Stimulated activated CD8-positive, alpha-beta memory T cell treated with anti-CD3 and anti-CD28 coated beads, Interleukin-12 subunit alpha, Interleukin-12 subunit beta, amount 100 ng/mL, for 24 hours (primary cell): ENCODE data around the gene UVRAG.
"Not testable (repeated sequence)": the region's sequence is repeated elsewhere in the genome, so short reads cannot be mapped to it uniquely, and the experiment has no call there.

Experiments used
- DNase-seq: peaks from one replicate; pipeline ENCODE4 v3.0.0-alpha.2; 2020; ENCODE audit errors: extremely low read depth

Gene UVRAG

DNA sequence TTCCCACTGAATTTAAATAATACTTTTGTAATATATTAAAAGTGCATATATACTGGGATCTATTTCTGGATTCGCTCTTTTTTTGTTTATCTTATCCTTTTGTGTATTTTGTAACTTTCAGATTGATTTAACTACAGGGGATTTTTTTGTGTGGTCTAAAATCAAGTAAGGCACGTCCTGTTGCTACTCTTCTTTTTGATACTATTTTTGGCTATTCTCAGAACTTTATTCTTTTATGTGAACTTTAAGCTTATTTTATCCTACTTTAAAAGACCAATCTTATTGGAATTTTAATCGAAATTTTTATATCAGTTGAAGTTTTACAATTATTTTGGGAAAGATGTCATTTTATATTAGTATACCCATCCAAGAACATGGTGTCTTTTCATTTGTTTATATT lies 106.8 kb downstream of the UVRAG start:
- no peak for DNase-seq

DNA sequence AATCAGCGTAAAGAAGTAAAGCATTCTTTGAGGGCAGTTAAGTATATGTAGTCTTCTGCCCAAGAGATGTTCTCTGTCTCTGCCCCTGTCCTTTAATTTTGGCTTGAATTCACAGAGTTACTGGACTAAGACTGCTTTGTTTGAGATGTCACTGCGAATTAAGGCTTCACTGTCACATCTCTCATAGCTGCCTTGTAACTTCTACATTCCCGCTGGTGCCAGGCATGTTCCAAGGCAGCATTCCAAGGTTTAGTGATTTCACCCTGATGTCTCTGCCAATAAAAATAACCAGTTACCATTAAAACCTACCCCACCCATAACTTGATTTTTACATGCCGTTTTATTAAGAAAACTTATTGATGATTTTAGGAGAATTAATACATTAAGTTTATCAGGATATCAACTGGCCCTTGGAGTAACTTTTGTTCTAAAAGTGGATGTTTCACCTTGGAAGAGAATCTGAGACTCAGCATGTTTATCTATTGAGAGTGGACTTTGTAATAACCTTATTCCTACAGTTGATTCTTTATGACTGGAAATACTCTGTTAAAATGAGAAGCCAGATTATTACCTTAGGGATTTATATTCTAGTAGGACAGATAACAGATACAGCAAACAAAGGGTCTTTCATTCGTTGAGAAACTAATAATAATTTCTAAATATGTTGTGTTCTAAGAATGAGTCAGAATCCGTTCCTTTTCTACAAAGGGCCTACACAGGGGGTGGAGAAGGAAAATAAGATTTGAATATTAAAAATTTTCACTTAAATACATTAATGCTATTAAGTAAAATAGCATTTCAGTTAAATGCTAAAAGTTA lies 110.2 kb downstream of the UVRAG start:
- DNase-seq, result no peak

DNA sequence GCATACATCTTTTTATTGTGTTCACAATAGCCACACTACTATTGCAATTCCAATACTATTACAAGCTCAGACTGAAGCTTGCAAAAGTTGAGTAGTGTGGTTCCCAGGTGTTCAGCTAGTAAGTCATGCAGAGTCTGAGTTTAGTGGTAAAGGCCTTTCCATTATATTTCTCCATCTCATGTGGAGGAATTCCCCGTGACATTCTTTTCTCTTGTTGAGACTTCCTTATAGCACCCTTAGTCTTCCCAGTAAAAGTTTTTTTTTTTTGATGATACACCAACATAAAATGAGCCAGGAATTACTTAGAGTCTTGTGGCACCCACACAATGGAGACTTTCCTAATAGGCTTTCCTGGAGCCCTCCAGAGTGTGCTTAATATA lies 110.8 kb downstream of the UVRAG start:
- DNase-seq, result no peak

DNA sequence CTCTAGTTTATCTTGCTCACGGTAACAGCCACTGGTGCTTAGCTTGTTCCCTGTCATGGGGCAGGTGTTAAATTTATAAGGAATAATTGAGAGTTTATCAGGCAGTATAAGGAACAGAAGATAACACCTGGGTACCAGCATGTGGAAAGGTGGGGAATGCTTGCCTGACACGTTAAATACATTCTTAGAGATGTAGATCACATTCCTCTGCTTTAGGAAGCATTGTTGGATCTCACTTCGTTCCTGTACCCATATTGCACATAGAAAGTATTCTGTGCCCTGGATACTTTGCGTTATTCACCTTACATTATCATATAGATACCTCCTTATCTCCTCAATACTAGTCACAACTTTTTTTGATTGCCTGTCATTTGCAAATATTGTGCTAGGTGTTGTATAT lies 114.7 kb downstream of the UVRAG start:
- no peak for DNase-seq

DNA sequence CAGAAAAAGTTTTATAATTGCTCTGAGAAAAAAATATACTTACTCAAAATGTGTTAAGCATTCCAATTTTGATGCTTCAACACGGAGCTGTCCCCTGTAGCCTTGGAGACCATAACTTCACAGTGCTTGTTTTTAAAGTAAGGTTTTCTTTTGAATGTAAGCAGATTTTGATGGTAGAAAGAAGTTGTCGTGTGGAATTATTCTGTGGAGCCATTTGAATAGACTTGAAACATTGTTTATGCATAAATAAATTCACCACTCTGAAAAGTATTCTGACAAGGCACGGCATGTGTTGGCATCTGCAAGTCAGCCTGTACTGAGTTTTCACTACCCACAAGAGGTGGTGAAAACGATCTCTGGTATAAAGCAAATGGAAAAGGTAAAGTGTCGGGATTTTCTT lies 115.5 kb downstream of the UVRAG start:
- no peak for DNase-seq

DNA sequence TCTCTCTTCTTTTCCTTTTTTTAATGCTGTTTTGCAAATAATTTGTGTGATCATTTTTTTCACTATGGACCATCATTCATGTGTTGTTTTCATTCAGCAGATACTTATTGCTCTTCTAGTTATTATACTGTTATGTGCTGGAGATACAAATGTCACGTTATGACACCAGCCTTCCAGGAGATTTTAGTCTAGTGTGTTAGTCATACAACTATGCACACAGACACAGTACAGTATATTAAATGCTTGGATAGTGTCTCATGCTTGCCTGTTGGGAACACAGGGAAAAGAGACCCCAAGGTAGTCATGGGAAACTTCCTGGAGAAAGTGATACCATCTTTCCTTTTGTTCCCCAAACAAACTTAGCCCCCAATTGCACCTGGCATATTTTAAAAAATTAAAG lies 116.1 kb downstream of the UVRAG start:
- DNase-seq, result no peak

DNA sequence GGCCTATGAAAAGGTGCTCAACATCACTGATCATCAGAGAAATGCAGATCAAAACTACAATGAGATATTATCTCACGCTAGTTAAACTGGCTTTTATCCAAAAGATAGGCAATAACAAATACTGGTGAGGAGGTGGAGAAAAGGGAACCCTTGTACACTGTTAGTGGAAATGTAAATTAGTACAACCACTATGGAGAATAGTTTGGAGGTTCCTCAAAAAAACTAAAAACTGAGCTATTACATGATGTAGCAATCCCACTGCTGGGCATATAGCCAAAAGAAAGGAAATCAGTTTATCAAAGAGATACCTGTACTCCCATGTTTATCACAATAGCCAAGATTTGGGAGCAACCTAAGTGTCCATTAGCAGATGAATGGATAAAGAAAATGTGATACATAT lies 118.7 kb downstream of the UVRAG start:
- not testable (repeated sequence) for DNase-seq

DNA sequence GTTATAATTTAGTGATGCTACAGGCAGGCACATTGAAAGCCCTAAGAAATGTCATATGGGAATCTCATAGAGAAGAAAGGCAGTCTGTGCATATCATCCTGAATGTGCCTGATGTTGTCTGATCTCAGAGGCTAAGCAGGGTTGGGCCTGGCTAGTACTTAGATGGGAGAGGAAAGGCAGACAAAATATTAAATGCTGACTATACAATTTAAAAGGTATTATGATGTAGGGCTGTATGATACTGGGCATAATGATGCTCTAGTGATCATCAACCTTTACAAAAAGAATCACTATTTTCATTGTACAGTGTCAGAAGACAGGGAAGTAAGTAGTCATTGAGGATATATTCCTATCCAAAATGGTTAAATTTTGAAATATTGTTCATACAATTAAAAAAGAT lies 119.8 kb downstream of the UVRAG start:
- no peak for DNase-seq

DNA sequence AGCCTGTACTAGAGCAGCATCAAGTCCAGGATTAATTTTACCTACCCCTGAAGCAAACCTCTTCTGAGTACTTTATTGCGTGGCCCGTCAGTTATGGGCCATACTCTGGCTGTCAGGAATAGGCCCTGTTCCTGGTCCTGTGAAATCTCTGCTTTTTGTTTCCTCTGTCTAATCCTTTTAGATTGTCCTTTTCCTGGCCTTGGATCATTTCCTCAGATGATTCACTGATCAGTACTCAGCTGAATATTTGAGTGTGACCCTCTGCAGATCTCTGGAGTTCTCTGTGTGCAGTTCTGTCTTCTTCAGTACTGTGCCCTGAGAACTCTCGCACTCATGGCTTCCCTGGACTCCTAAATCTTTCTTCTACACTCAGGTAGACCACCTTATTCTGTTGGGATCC lies 123.5 kb downstream of the UVRAG start:
- DNase-seq, result no peak

DNA sequence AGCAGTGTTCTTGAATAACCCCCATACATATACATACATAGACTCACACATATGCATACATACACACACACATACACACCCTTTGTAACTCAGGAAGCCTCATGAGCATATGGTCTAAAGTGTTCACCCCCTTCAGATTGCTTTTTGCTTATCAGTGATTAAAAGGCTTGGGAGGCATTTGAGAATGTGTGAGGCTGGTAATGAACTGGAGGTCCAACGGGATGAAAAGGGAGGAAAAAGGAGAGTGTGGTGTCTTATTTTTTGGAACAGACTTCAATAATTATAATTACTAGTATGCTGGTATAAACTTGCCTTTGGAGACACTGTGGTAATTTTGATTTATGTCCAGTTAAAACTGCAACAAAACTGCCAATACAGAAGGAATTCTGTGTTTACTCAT lies 124.5 kb downstream of the UVRAG start:
- DNase-seq, result no peak

DNA sequence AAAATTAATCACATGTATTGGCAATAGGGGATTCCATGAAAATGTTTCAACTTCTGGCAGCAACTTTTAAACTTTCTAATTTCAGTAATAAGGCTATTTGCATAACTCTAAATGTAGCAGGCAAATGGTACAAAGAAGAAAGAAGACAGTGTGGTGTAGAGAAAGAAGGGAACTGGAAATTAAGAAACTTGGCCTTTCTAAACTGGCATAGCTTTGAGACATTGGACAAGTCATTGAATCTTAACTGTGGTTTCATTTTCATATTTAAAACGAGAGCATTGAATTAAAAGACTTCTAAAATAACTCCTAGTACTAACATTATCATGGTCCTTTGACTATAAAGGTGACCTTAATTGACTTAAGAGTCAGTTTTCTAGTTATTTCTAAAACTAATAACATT lies 125.0 kb downstream of the UVRAG start:
- no peak for DNase-seq

DNA sequence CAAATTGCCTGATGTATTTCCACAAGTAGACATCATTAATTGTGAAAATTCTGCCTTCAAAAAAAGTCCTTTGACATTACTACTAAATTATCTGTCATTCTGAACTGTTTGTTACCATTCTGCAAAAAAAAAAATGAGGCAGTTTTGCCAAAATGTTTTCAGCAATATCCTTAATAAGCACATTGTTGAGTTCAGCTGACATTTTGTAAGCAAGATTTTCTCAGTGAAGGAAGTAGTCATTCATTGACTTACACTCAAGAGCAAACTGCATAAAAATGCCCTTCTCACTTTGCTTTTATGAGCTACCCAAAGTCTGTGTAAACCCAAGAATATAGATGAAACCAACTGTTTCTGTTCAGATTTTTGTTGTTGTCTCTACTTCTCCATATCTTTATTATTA lies 125.9 kb downstream of the UVRAG start:
- no peak for DNase-seq

DNA sequence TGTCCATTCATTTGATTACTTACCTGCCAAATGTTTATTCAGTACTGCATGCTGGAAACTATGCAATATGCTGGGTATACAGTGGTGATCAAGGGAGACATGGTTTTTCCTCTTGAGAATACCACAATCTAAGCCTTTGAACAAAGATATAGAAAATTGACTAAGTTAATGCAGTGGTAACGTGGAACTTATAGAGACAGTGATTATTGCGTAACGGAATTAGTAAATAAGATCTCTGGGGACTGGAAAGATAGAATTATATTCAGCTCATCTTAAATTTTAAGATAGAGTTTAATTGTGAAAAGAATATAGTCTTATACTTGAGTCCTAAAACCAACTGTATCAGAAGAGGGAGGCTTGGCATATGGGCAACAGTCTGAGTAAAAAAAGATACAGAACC lies 129.5 kb downstream of the UVRAG start:
- DNase-seq, result no peak

DNA sequence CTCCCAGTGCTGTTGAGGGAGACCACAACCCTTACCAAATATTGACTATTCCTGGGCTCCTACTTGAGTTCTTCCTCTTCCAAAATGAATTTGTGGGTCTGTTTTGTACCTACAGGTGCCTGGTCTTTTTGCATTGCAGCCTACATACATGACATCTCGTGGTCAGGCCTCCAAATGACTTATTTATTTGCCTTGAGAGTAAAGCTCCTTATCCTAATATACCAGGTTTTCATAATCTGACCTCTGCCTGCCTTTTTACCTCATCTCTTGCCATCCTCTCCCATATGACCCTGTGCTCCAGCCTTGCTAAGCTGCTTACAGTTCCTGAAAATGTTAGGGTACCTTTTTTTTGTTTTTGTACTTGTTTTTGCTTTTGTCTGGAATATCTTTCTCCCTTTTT lies 130.4 kb downstream of the UVRAG start:
- DNase-seq, result no peak

DNA sequence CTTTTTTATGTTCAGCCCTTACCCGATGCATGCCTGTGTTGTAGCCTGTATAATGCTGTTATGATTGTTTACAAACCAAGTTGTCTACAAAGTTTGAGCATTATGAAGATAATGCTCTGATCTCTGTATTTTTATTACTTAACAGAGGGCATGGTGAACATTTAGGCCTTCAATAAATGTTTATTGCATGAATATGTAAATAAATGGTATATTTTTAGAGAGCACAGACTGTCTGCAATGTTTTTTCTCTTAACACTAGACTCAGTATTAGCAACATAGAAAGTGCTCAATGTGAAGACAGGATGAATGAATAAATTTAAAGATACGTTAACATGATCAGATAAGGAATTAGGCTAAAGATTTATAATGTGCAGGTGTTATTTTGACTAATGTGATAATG lies 130.9 kb downstream of the UVRAG start:
- no peak for DNase-seq

DNA sequence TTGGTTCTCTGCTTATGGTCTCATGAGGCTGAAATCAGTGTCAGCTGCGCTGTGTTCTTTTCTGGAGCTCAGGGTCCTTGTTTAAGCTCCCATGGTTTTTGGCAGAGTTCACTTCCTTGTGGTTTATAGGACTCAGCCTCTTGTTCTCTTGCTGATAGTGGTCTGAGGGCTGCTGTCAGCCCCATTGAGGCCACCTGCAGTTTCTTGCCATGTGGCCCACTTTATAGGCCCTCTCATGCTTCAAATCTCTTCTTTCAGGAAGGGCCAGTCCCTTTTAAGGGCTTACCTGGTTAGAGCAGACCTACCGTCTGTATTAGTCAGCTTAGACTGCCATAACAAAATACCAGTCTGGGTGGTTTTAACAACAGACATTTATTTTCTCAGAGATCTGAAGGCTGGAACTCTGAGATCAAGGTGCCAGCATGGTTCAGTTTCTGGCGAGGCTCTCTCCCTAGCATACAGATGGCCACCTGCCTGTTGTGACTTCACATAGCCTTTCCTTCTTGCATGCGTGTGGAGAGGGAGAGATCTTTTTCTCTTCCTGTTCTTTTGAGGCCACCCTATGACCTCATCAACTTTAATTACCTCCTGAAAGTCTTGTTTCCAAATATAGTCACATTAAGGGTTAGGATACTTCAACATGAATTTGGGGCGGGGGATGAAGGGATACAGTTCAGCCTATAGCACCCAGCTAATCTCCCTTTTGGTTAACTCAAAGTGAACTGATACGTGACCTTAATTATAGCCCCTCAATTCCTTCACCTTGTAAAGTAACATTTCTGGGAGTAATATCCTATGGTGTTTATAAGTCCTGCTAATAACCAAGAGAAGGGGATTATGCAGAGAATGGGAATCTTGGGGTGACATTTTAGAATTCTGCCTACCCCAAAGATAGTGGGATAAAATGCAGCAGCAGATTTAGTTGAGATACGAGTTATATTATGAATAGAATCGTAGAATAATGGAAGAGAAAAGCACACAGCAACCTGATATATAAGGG lies 131.8 kb downstream of the UVRAG start:
- no peak for DNase-seq

DNA sequence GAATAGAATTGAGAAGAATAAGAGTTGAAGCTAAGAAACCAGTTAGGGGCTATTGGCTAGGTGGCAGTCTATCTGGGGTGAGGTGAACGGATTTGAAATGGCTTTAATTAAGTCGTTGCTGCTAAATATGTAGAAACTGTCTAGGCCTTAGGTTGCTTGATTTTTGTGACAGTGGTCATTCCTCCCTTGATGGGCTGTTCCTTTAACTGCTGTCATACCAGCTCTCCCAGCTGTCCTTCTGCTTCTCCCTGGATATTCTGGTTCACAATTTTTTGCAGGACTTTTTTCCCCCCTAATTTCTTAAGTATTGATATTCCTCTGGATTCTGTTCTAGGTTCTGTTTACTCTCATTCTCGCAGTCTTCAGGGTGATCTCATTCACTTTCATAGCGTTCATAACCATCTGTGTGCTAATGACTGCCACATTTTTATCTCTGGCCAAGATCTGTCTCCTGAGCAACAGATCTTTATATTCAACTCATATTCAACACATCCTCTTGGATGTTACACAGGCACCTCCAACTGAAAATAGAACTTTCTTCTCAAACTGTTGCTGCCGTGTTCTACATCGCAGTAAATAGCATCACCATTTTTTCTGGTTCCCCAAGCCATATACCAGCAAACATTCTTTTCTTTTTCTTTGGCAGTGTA lies 134.1 kb downstream of the UVRAG start:
- DNase-seq, result no peak

DNA sequence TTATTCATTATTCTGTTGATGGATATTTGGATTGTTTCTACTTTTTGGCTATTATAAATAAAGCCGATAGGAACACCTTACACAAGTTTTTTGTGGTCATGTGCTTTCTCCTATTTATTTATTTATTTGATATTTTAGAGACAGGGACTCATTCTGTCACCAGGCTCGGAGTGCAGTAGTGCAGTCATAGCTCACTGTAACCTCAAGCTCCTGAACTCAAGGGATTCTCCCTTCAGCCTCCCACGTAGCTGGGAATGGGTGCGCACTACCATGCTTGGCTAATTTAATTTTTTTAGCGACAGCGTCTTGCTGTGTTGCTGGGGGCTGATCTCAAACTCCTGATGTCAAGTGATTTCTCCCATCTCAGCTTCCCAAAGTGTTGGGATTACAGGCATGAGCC lies 135.1 kb downstream of the UVRAG start:
- DNase-seq, result no peak

DNA sequence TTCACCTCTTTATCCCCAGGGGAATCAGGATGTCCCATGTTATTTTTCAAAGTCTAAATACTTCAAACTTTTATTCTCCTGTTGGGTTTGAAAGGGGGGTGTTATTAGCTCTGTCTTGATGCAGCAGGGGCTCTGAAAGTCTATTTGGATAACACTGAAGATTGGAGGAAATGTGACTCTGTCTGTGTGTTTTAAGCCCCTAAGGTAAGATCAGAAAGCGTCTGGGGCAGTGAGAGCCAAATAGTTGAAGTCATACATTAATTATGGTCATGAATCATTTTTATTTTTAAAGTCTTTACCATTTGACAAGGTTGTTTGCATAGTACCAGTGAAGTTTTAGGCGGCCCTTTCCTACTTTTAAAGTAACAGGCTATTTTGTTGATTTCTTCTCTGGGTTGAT lies 139.0 kb downstream of the UVRAG start:
- no peak for DNase-seq

DNA sequence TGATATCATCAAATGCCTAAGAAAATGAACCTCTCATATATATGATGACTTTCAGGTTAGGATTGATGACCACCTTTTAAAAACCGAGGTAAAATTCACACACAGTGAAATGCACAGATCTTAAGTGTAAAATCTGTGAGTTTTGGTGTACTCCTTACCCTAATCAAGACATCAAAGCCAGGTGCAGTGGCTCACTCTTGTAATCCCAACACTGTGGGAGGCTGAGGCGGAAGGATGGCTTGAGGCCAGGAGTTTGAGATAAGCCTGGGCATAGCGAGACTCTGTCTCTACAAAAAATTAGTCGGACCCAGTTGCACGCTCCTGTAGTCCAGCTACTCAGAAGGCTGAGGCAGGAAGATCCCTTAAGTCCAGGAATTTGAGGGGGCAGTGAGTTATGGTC lies 140.4 kb downstream of the UVRAG start:
- no peak for DNase-seq

DNA sequence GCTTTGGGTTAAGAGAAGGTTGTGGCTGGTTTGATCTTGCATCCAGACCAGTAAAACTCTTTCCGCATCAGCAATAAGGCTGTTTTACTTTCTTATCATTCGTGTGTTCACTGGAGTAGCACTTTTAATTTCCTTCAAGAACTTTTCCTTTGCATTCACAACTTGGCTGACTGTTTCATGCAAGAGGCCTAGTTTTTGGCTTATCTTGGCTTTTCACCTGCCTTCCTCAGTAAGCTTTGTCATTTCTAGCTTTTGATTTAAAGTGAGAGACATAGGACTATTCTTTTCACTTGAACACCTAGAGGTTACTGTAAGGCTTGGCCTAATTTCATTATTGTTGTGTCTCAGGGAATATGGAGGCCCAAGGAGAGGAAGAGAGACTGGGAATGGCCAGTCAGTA lies 144.5 kb downstream of the UVRAG start:
- no peak for DNase-seq

DNA sequence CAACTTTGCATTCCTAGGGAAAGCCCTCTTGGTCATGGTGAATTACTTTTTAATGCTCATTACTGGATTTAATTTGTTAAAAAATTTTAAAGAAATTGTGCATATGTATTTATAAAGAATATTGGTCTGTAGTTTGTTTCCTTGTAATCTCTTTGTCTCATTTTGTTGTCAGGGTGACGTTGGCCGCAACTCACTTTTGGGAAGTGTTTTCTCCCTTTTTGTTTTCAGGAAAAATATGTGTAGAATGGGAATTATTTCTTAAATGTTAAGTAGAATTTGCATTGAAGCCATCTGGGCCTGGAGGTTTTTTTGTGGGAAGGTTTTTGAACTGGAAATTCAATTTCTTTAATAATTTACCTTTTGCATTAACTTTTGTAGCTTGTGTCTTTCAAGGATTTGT lies 149.1 kb downstream of the UVRAG start:
- DNase-seq, result no peak
